HG03521 (cell line): Measurements from ENCODE around the gene AKAP12.

ENCODE experiments used
- ATAC-seq: cut with Tn5 transposase; IDR thresholded peaks from one replicate; pipeline ENCODE4 v1.9.1; 2021; ENCODE audit warnings: mild to moderate bottlenecking, moderate library complexity; ENCODE audit not compliant: unreplicated experiment

Gene AKAP12

DNA sequence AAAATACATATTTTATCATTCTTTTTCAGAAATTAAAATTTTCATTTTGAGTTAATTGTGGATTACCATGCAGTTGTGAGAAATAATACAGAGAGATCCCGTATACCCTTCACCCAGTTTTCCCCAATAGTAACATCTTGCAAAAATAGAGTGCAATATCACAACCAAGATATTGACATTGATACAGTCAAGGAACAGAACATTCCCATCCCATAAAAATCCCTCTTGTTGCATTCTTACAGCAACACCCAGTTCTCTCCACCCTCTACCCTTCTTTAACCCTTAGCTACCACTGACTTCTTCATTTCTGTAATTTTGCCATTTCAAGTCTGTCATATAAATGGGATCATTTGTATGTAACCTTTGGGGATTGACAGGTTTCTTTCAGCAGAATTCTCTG, 6.9 kb upstream of the AKAP12 start:
- no peak for ATAC-seq

DNA sequence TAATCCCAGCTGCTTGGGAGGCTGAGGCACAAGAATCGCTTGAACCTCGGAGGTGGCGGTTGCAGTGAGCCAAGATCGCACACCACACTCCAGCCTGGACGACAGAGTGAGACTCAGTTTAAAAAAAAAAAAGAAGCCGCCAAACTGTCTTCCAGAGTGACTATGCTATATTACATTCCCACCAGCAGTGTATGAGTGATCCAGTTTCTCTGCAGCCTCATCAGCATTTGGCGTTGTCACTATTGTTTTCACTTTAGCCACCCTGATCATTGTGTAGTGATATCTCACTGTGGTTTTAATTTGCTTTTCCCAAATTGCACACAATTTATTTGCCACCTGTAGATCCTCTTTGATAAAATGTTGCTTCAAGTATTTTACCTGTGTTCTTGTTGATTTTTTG, 6.0 kb upstream of the AKAP12 start:
- ATAC-seq: no peak

DNA sequence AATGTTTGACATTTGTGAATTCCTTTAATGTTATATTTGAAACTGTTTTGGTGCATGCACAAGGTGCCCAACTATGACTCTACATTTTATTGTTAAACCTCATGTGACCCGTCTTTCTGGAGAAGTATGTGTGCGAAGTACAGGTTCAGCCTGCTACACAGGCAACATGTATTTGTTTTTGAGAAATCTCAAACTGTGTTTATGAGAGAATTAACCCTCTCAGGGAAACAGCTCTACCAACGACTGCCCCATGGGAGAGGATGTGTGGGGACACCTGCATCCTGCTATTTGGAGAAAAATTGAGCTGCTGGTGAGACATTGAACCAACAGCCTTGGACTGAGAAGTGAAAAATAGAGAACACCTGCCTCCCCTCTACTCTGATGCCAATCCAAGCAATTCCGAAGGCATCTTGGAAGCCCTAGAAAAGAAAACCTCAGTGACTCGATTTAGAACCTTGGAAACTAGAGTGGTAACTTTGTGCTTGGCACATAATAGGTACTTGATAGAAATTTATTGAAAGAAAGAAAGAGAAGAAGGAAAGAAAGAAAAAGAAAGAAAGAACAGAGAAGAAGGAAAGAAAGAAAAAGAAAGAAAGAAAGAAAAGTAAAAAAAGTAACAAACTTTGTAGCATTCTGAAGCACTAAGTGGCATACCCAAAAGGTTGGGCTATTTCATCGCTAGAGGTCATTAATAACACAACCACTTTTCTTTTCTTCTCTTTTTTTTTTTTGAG, 2.9 kb upstream of the AKAP12 start:
- ATAC-seq: no peak

DNA sequence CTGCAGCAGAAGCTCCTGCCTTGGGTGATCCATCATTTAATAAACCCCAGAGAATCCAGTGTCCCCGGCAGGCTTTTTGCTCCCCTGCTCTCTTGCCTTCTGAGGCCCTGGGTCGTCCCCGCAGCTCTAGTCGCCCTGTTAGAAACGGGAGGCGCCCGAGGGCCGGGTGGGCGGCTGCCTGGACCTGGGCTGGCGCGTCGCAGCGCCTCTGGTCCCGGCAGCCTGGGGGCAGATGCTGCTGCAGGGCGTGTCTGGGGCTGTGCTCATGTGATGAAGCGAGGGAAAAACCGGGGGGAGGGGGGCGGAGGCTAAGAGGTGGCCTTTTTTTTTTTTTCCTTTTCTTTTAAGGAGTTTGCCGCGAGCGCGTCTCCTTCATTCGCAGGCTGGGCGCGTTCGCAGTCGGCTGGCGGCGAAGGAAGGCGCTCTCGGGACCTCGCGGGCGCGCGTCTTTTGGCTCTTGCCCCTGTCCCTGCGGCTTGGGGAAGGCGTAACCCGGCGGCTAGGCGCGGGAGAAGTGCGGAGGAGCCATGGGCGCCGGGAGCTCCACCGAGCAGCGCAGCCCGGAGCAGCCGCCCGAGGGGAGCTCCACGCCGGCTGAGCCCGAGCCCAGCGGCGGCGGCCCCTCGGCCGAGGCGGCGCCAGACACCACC, 394 bp downstream of the AKAP12 start:
- peak; percentile 48 for ATAC-seq

DNA sequence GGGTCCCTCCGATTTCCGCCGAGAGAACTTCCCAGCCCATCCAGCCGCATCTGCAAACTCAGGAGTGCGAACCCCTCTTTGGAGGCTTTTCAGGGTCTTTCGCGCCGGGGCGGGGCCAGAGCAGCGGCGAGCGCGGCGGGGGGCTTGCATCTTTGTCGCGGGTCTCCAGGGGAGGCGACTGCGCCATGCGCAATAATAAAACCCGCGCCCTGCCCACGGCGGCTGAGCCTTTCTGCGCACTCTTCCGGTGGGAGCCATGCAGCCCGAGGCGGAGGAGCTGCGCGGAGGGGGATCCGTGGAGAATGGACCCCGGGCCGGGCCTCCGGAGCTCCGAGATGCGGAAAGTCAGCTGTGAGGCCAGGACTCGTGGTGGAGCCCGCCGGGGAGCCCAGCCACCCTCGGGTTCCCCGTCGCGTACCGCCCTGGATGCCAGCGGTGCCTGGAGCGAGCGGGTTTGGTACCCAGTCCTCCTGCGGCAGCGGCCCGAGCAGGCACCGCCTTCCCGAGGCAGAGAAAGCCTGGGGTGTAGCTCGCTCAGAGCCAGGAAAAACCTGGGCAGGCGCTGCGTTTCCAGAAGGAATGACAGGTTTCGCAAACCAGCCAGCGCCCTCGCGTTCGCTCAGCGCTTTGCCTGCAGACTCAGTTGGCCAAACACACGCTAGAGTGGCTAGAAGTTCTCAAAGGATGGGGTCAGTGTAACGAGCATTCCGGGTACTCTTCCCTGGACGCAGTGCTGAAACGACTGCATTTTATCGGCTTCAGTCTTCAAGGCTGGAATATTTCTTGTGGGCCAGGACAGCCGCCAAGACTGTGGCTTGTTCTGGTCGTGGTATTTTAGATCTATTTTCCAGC, 1.2 kb downstream of the AKAP12 start:
- no peak for ATAC-seq

DNA sequence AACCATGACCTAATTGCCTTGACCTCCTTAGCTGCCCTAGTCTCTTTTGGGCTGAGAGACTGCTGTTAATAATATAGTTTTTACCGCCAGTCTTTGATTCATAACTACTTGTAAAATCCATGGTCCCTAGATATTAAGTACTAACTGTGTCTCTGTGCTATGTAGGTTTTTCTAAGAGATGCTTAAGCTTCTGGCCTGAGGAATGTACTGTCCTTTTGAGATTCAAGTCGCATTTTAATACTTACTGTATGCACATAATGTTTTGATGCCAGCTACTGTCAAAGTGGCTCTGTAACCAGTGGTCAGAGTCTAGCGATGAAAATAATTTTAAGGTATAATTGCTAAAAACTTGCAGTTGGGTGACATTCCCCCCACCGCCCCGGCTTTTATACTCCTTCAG, 2.1 kb downstream of the AKAP12 start:
- ATAC-seq: no peak

DNA sequence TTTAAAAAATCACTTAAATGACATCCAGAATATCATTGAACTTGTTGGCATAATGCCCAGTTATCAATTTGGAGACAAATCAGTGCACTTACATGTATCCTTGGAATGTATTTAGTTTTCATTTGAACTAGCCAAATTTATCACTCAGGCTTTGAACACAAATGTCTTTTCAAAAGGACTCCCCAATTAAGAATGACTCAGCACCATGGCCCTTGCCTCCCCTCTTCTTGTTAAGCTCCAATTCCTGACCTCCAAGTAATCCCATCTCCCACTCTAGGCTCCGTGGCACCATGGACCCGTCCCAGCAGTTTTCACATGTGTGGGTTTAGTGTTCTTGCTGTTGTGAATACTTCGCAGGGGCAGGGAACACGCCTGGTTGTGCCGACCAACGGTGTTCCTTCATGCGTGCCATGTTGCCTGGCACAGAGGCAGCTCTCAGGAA, 2.7 kb downstream of the AKAP12 start:
- ATAC-seq: no peak

DNA sequence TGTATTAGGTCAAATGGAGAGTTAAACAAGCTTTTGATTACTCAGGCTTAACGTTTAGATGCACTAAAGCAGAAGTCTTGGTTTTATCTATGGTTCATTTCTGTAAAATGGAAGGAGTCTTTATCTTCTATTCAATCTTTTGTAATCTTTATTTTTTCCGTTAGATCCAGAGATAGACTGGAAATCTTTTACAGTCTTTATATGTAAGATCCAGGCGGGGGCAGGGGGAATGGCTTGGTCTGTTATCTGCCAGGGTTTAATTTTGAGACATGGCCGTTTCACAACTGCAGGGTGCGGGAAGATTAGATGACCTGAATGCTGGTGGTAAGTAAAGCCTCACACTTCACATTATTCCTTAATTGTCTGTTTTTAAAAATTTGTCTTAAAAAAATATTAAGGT, 3.7 kb downstream of the AKAP12 start:
- no peak for ATAC-seq

DNA sequence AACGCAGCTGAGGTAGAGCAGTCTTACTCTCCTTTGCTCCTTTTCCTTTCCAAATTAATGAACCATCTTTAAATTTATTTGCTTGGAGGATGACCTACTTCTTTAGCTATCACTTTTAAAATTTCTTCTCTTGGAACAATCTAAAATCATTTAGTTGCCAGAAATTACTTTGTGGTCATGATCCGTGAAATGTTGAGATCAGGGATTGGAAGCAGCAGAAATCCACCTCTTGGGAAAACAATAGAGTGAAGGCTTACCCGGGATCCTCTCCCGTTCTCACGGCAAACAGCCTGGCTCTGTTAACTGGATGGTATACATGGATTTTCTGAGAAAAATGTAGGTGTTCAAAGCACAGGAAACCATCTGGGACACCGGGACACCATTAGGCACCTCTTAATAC, 7.7 kb downstream of the AKAP12 start:
- ATAC-seq: no peak

DNA sequence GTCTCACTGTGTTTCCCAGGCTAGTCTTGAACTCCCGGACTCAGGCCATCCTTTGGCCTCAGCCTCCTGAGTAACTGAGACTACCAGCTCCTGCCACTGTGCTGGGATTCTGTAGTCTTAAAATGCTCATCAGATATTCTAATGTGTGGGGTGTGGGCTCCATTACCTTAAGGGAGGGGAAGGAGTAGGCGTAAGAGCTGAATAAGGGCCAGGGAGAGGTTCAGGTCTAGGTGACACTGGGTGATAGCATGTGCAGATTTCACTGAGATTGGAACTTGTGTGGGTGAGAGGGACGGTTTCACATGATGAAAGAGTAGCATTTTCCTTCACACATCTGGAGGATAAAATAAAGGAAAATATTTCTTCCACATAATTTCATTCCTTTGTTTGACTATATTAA, 8.5 kb downstream of the AKAP12 start:
- no peak for ATAC-seq

DNA sequence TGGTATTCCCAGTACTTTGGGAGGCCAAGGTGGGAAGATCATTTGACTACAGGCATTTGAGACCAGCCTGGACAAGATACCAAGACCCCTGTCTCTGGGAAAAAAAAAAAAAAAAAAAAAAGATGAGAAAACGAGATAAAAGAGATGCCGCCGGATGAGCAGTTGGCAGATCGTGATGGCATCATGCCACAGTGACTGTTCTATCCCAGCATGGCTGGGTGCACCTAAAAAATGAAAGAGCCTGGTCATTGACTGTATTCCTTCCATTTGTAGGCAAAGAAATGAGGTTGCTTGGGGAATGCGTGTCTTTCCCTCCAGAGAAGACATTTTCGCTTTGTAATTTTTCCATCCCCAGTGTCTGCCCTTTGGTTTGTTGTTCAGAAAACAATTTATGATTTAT, 12.9 kb downstream of the AKAP12 start:
- no peak for ATAC-seq

DNA sequence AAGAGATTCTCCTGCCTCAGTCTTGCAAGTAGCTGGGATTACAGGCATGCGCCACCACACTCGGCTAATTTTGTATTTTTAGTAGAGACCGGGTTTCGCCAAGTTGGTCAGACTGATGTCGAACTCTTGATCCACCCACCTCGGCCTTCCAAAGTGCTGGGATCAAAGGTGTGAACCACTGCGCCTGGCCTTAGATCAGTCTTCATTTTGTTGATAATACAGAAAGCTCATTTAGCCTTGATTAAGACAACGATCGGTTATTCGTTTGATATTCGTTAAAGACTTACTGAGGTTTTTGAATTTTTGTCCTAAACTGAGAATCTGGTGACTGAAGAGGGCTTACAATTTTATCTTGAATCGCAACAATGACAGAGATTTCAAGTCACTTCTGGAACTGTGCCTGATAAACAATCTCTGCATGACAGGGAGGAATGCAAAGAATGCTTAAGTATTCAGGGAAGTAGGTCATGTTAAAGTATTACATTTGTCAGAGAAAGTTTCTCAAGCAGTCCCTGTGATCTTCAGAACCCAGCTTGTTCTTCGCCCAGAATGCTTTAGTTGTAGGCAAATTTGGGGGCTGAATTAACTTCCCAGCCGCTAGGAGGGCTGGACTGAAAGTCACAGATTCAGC, 14.8 kb downstream of the AKAP12 start:
- ATAC-seq: no peak

DNA sequence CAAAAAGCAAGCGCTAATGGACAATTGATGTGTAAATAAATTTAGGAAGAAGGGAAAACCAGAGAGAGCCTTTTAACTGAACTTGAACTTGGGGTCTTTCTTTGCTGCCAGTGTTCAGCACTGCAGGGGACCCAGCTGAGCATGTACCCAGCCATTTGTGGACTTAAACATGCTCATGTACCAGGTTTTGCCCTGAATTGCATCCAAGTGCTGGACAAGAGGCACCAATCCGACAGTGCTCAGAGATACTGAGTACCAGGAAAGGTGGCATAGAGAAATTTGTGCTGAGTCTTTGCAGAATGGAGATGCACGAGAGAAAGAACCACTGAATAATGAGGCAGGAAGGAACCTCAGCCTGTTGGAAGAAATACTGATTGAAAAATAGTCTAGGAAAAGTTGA, 16.0 kb downstream of the AKAP12 start:
- ATAC-seq: no peak

DNA sequence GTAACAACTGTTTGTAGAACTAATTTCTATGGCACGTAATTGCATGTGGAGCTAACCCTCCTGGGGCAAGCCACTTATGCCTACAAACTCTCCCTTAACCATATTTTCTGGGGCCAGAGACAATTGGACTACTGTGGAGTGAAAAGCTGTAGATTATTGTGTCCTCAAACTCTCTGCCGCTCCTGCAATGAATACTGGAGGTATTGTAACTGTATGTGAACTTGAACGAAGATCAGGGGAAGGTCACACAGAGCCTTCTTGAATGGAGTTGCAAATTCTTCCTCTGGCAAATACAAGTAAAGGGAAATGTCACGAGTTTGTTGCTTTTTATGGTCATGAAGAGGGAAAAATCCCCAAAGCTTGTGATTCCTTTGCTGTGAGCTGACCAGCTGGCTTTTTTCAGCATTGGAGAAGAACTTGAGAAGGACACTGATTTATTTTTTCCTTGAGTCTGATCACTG, 18.2 kb downstream of the AKAP12 start:
- no peak for ATAC-seq

DNA sequence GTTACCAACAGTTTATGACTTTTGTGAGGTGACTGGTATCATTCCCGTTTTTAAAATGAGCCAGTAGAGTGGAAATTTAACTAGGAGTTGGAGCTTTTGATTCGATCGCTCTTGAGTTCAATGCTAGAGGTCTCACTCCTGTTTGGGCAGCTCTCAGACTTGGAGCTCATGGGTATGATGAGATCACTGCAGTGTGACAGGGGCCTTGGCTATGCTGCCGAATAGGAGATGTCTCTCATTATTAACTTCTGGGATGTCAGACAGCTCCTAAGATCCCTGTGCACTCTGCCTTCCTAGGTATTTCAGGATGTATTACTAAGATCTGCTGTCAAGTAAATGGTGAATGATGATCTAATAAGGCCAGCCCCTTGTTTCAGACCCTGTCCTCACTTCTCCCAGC, 20.4 kb downstream of the AKAP12 start:
- no peak for ATAC-seq

DNA sequence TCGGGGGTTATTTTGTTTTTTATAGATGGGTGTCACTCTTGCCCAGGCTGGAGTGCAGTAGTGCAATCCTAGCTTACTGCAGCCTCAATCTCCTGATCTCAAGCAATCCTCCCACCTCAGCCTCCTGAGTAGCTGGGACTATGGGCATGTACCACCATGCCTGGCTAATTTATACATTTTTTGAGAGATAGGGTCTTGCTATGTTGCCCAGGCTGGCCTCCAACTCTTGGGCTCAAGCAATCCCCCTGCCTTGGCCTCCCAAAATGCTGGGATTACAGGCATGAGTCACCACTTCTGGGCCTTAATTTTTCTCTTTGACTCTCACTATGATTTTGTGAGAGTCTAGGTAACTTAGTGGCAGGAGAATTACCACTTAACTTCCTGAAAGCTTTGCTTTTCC, 23.3 kb downstream of the AKAP12 start:
- no peak for ATAC-seq

DNA sequence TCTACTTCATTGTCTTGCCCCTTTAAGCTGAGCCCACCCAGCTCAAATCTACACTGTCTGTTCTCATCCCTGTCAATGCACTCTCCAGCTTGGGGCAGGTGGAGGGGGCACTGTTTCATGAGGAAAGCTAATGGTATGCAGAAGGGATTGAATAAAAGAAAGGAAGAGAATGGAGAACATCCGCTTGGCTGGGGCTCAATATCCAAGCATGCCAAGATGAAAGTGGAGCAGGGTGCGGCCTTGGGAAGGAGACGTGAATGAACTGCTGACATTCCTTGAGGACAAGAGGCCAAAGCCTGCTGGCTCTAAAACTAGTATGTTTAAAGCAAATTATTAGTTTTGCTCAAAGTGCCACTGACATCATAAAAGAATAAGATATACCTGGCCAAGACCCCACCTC, 24.2 kb downstream of the AKAP12 start:
- ATAC-seq: no peak

DNA sequence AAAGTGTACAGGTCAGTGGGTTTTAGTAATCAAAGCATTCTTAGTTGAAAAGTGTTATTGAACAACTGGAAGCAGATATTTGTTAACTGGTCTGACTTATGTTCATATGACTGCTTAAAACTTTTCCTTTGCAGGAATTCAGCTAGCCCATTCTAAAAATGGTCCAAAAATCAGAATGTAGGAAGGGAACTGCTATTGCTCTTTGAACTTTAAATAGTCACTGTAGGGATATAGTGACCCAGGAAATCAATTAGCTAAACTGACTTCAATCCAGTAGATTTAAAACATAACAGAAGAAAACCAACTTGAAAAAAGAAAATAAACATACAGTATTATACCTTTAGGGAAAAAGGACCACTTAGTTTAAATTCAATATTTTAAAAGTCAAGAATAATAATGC, 25.5 kb downstream of the AKAP12 start:
- no peak for ATAC-seq

DNA sequence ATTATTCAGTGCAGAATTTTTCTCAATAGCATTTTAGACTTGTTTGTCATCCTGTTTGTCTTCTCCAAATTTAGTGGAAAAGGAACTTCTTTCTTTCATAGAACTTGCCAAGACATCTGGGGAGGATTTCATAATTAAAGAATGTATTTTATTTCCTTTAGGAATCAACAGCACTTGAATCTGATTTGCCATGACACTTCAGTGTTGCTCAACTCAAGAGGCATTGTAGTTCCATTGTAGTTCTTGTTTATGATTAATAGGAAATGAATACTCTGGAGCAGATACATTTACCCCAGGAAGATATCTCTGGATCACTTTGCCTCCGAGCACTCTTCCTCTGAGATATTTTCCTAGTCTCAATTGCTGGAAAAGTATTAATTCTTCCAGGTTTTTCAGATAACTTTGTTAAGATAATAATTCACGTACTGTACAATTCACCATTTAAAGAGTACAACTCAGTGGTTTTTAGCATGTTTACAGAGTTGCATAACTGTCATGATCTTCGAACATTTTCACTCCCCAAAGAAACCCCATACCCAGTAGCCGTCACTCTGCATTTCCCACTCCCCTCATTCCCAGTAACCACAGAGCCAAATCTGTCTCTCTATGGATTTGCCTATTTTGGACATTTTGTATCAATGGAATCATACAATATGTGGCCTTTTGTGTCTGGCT, 29.7 kb downstream of the AKAP12 start:
- no peak for ATAC-seq

DNA sequence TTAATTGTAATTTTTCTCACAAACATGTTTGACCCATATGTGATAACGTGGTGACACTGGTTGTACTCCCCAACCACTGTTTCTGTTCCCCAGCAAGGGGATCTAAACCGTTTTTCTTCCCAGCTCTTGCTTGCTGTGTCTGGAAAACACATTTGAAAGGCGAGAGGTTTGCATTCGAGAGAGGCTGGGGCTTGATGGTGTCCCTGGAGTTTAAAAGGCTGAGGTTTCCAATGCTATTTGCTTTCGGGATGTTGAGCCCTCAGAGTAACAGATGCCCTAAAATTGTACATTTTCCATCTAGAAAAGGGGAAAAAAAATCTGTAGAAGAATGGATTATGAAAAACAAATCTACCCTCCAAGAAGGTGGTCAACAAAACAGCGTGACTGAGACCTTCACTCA, 35.4 kb downstream of the AKAP12 start:
- no peak for ATAC-seq

DNA sequence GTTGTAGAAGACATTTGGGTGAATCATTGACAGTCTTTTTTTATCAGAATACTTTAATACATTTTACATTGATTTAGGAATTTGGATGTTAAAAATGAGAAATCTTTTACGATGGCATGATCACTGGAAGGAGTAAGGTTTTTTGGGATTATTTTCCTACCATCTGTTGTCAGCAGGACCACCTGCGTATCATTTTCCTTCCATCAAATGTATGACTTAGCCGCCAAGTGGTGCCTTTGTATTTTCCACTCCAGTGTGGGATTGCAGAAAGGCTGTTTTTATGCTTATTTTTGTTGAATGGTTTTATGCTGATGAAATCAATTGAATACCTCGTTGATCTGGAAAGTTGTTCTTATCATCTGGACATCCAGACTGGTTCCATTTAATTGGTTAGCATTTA, 35.8 kb downstream of the AKAP12 start:
- no peak for ATAC-seq
